Measurements from ENCODE around the gene FKBP11.

Gene FKBP11

DNA sequence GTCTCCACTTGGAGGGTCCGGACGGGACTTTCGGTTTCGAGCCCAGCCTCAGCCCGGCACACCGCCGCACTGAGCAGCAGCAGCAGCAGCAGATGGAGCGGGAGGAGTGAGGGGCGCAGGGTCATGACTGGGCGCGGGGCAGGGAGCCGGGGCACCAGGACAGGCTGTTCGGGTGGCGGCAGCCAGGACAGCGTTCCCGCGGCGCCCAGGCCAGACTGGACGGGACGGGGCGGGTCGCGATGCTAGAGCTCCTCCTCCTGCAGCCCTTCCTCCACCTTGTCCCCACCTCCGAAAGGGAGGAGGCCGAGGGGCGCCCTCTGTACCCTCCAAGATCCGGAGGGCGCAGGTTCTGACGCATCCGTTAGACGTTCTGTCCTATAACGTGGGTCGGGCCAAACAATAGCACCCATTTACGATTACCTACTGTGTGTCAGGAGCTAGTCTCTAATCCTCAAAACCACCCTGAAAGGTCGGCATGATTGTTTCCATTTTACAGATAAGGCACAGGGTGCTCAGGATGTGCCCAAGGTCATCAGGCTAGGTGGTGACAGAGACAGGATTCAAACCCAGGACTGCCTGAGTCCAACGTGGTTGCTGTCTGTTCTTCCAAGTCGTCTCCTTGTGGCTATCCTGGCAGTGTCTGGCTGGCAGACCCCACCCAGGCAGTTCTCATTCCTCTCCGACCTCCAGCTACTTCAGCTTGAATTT is at the start of gene FKBP11:
Gene FKBP11, minus strand, starts transcription at position 189 of the 708 bp plus-strand sequence. Its CDS starts 64 bp downstream, at position 125.
- Histone ChIP-seq H3K4me3 (ENCODE audit: low read depth, low read length) (peak within 1 kb of the TSS; percentile 38), H3K36me3 (ENCODE audit: control insufficient read depth in 2 of 2, insufficient read depth in 1 of 2, low read length in 2 of 2) (peaks cover 21 to 65% of the 10 kb centered on the region in 2 experiments), H3K9me3 (ENCODE audit: control insufficient read depth, insufficient read depth, low read depth, low read length) (no peaks in the 10 kb centered on the region), H3K27ac (ENCODE audit: extremely low read depth, low read depth, low read length) (peak within 1 kb of the TSS; percentile 49; the same call in 1 of the 2 replicates), H3K4me1 (ENCODE audit: control insufficient read depth, insufficient read depth, low read length) (no peaks in the 10 kb centered on the region)
- ChIA-PET POLR2A (interaction anchor here (0.5 to 2.1 kb wide), 3 partner anchors 32 to 74 kb away, joined by 3 to 5 read pairs (median 3); partner anchors contain the start of genes ARF3 and DDX23), CTCF (interaction anchor here (0.6 to 5.3 kb wide), 6 partner anchors 11 to 72 kb away, joined by 3 to 40 read pairs (median 8); no protein-coding TSS in a partner anchor)
- no peak for TF ChIP-seq ZNF423 (tag by site-specific recombination; IDR thresholded peaks at IDR 0.05)
- TF ChIP-seq SP2 (tag by site-specific recombination; IDR thresholded peaks at IDR 0.05): peak; percentile 62
- TF ChIP-seq, protein P1, sequence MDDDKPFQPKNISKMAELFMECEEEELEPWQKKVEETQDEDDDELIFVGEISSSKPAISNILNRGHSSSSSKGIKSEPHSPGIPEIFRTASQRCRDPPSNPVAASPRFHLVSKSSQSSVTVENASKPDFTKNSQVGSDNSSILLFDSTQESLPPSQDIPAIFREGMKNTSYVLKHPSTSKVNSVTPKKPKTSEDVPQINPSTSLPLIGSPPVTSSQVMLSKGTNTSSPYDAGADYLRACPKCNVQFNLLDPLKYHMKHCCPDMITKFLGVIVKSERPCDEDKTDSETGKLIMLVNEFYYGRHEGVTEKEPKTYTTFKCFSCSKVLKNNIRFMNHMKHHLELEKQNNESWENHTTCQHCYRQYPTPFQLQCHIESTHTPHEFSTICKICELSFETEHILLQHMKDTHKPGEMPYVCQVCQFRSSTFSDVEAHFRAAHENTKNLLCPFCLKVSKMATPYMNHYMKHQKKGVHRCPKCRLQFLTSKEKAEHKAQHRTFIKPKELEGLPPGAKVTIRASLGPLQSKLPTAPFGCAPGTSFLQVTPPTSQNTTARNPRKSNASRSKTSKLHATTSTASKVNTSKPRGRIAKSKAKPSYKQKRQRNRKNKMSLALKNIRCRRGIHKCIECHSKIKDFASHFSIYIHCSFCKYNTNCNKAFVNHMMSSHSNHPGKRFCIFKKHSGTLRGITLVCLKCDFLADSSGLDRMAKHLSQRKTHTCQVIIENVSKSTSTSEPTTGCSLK (tag by site-specific recombination; IDR thresholded peaks at IDR 0.05): no peak
- peak; percentile 29 for TF ChIP-seq ZBTB26 (tag by site-specific recombination; optimal IDR thresholded peaks at IDR 0.05)
- TF ChIP-seq ZBTB8A (tag by site-specific recombination; IDR thresholded peaks at IDR 0.05): peak; percentile 75
- TF ChIP-seq SP3 (tag by site-specific recombination; IDR thresholded peaks at IDR 0.05): peak; percentile 52

DNA sequence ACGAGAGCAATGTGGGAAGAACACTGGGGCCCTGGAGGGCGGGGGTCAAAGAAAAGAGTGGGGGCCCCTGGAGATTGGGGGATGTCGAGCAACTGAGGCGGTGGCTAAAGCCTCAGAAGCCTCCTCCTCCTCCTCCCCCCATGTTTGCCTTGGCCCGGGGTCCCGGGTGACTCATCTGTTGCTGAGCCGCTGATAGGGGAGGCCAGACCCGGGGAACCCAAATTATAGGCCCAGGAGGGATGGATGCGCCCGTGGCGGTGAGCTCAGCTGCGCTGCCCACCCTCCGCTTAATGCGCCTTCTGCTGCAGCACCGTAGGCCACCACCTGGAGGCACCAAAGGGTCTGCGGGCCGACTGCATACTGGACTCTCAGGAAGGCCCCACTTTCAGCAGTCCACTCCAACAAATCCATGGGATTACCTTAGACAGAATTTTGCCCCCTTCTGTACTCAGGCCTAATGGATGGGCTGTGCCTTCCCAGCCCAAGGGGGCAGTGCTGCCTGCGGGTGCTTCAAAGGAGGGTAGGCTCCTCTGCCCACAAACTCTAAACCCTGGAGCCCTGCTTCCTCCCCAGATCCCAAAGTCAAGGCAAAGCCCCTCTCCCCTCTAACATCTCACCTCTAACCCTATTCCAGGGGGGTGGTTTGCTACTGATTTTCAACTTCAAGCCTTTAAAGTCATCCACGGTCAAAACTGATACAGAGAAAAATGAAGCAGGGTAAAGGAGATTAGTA is 48.8 kb upstream of the FKBP11 start:
- POLR2A ChIA-PET: no interaction called here
- Histone ChIP-seq H3K4me3 (ENCODE audit: low read depth, low read length) (no peak overlapping the region), H3K4me1 (ENCODE audit: control insufficient read depth, insufficient read depth, low read length) (peaks cover 2% of the 10 kb centered on the region), H3K36me3 (ENCODE audit: control insufficient read depth in 2 of 2, insufficient read depth in 1 of 2, low read length in 2 of 2) (no peaks in the 10 kb centered on the region), H3K27ac (ENCODE audit: extremely low read depth, low read depth, low read length) (no peak overlapping the region), H3K9me3 (ENCODE audit: control insufficient read depth, insufficient read depth, low read depth, low read length) (no peaks in the 10 kb centered on the region)
- CTCF ChIA-PET: interaction anchor here (0.6 to 1.6 kb wide), 3 partner anchors 12 to 66 kb away, joined by 3 to 4 read pairs (median 4); no protein-coding TSS in a partner anchor
- peak; percentile 25; the same call in 1 of the 2 replicates for TF ChIP-seq CTCF (tag by site-specific recombination; IDR thresholded peaks at IDR 0.05)
- TF ChIP-seq ZFP41 (tag by site-specific recombination; IDR thresholded peaks at IDR 0.05; ENCODE audit: borderline replicate concordance): no peak

DNA sequence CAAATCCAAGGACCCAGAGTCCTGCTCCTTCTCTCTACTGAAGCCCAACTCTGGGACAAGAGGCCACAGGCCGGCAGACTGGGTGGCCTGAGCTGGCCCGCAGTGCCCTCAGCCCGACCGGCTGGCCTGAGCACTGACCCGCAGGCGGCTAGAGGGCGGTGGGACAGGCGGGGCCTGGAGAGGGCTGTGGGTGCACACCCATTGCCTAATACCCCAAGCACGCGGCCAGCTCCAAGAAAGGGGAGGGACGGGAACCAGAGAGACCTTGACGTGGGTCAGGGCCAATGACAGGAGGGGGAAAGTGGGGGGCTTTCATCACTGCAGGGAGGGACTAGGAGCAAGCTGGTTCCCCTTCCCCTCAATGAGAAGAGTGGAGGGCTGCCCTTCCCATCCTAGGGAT is 48.2 kb upstream of the FKBP11 start:
- Histone ChIP-seq H3K27ac (ENCODE audit: extremely low read depth, low read depth, low read length) (no peak overlapping the region), H3K36me3 (ENCODE audit: control insufficient read depth in 2 of 2, insufficient read depth in 1 of 2, low read length in 2 of 2) (no peaks in the 10 kb centered on the region), H3K9me3 (ENCODE audit: control insufficient read depth, insufficient read depth, low read depth, low read length) (no peaks in the 10 kb centered on the region), H3K4me3 (ENCODE audit: low read depth, low read length) (no peak overlapping the region), H3K4me1 (ENCODE audit: control insufficient read depth, insufficient read depth, low read length) (peaks cover 6% of the 10 kb centered on the region)
- ChIA-PET POLR2A (no interaction called here), CTCF (interaction anchor here (0.5 to 1.6 kb wide), 5 partner anchors 12 to 66 kb away, joined by 3 to 4 read pairs (median 3); no protein-coding TSS in a partner anchor)
- no peak for TF ChIP-seq ZNF416 (tag by site-specific recombination; IDR thresholded peaks at IDR 0.05)
- TF ChIP-seq MYNN (tag by site-specific recombination; IDR thresholded peaks at IDR 0.05; ENCODE audit: borderline replicate concordance): no peak
- no peak for TF ChIP-seq ZBTB11 (tag by site-specific recombination; conservative IDR thresholded peaks at IDR 0.05; ENCODE audit: low read depth)
- TF ChIP-seq ZNF223 (tag by site-specific recombination; IDR thresholded peaks at IDR 0.05): no peak
- TF ChIP-seq, protein P2, sequence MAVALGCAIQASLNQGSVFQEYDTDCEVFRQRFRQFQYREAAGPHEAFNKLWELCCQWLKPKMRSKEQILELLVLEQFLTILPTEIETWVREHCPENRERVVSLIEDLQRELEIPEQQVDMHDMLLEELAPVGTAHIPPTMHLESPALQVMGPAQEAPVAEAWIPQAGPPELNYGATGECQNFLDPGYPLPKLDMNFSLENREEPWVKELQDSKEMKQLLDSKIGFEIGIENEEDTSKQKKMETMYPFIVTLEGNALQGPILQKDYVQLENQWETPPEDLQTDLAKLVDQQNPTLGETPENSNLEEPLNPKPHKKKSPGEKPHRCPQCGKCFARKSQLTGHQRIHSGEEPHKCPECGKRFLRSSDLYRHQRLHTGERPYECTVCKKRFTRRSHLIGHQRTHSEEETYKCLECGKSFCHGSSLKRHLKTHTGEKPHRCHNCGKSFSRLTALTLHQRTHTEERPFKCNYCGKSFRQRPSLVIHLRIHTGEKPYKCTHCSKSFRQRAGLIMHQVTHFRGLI (tag by site-specific recombination; IDR thresholded peaks at IDR 0.05): peak; percentile 19; the same call in 1 of the 2 replicates

All from HEK293 (cell line).